MM.1S (cell line): Measurements from ENCODE around the gene SERPINB1.
A peak's percentile ranks its signal among the peaks of the same experiment; 100 is the strongest.

Experiments used
- CTCF ChIP-seq: fragments of 300-600 bp; sonication (generic); IDR thresholded peaks from 2 replicates; pipeline ENCODE4 v1.5.1; 2016; ENCODE audit warnings: antibody characterized with exemption, low read length, mixed read lengths
- EZH2 ChIP-seq: fragments of 300-600 bp; sonication (generic); optimal IDR thresholded peaks from 2 replicates; pipeline ENCODE3; 2017; ENCODE audit warnings: low read depth, mild to moderate bottlenecking, antibody characterized with exemption, low read length, mixed read lengths
- EZH2phosphoT487 ChIP-seq: fragments of 300-600 bp; sonication (generic); IDR thresholded peaks from 2 replicates; pipeline ENCODE4 v1.6.1; 2018; ENCODE audit warnings: antibody characterized with exemption, low read length

GRCh38 chr6:2853769-2854395, 12.2 kb upstream of the SERPINB1 start:
- TF ChIP-seq CTCF, result peak; percentile 43
- no peak for TF ChIP-seq EZH2
- TF ChIP-seq EZH2phosphoT487, result no peak
